Sciatic nerve (tissue), 2 donors: Measurements from ENCODE around the gene SLC26A3. TPM values are rescaled to one million over a fixed set of nuclear protein-coding genes. Genes with fewer than 3 reads are reported as not detected.

ENCODE experiments used
- ATAC-seq: fragments of 200-7000 bp; cut with Tn5 transposase; one replicate; pipeline ENCODE4 v1.9.1; 2020; ENCODE audit warnings: mild to moderate bottlenecking, moderate library complexity
- DNase-seq: peaks from one replicate; pipeline ENCODE4 v3.0.0-alpha.2; 2020; ENCODE audit warnings: low spot score
- intact Hi-C: fragments of 100-400 bp; cut with DNase I; formaldehyde crosslinking; loops from one replicate; pipeline ENCODE4 v1.14.2; 2022
- total RNA-seq: library from RNA; stranded (reverse); fragmentation: NEBNext Ultra II Directional; extraction: Animal tissue kit (Norgen Biotek cat#: 25700); gene quantifications from one replicate; pipeline ENCODE4 v1.2.1, GENCODE V29; 2021
- donor health status: DM: no; HTN: no; CAD: no.
- donor health status: DM: no; HTN: no; CAD: no.

Gene SLC26A3
- total RNA-seq, 1 donor from 2014 or later = not detected

DNA sequence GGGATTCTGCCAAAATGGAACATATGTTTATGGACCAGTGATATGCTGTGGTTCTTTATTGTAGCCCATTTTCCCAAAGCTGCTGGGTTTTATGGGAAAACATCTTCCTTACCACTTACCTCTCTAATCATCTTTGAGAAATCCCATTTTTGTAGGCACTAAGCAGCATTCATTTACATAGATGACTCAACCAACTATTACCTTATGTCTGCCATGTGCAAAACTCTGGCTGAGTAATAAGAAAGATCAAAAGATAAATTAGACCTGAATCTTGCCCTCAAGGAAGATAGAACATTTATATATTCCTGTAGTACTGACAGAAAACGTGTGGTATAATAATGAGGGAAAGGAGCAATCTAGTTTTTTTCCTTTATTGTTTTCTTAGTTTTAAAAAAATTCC is 34.8 kb downstream of the SLC26A3 start:
- intact Hi-C loops = no loop called here
- no peak for ATAC-seq

GRCh38 chr7:107767391-107767790 is 35.6 kb downstream of the SLC26A3 start:
- no peak for ATAC-seq
- intact Hi-C loops = no loop called here

More for the DNA sequence above, 34.8 kb downstream of the SLC26A3 start:
- no peak for DNase-seq

GRCh38 chr7:107758667-107759066 is 44.4 kb downstream of the SLC26A3 start:
- DNase-seq = no peak
- ATAC-seq = no peak
- intact Hi-C loops = no loop called here

More at GRCh38 chr7:107767391-107767790, 35.6 kb downstream of the SLC26A3 start:
- DNase-seq = no peak

GRCh38 chr7:107754642-107755041 is 48.4 kb downstream of the SLC26A3 start:
- intact Hi-C loops = no loop called here
- ATAC-seq = no peak
- no peak for DNase-seq

DNA sequence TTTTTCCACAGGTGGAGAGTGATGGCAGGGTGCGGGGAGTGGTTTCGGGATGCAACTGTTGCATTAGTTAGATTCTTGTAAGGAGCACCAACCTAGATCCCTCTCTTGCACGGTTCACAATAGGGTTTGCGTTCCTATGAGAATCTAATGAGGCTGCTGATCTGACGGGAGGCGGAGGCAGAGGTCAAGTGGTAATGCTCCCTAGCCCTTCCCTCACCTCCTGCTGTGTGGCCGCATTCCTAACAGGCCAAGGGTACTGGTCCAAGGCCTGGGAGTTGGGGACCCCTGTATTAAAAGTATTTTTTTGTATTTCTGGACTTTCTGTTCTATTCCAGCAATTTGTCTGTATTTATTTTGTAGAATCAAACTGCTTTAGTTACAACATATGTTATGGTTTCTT is 51.9 kb downstream of the SLC26A3 start:
- DNase-seq (no peak), ATAC-seq (no peak)
- intact Hi-C loops = no loop called here

DNA sequence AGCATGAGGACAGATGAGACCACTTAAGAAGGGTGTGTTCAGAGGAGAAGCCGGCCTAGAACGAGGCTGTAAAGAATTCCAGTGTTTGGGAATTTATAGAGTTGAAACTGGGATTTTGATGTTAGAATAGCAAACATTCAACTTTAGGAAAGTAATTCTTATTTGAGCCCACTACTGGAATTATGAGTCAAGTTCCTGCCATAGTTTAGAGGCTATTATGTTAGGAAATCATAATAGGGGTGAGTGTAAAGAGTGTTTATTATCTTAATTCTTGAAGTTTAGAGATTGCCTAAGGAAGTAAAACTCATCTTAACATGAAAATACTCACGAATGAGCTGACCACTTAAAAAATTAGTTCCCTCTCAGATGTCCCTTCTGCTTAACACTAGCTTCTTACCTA is 57.0 kb downstream of the SLC26A3 start:
- DNase-seq (no peak), ATAC-seq (no peak)
- intact Hi-C loops = no loop called here

DNA sequence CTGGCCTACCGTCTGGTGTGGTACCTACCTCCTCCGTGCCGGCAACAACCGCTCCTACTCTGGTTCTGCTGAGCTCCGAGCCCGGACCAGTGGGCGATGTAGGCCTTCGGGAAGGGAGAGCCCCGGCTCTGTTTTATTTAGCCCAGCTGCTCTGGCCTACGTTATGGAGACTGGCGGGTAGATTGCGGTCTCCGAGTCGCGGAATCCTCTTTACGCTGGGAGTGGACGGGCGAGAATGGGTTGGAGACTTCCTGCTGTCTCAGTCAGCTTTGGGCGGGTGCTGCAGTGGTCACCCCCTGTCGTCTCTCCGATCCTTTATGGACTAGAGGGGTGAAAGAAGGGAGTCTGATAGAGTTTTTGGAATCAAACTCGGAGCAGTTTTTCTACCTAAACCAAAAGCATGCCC is 58.7 kb downstream of the SLC26A3 start:
- ATAC-seq = peak; percentile 47
- intact Hi-C loops = loop anchor here (5.0 kb wide), 1 partner anchor 138 kb away; no protein-coding TSS in a partner anchor
- no peak for DNase-seq

GRCh38 chr7:107743567-107744344 is 59.3 kb downstream of the SLC26A3 start, which contains the start of gene CBLL1:
TSS of gene CBLL1 (plus strand) at chr7:107744142. CDS start at chr7:107744164, 22 bp downstream.
- ATAC-seq (peak; percentile 99), DNase-seq (peak; percentile 97)
- intact Hi-C loops = loop anchor here (5.0 kb wide), 1 partner anchor 139 kb away; no protein-coding TSS in a partner anchor

DNA sequence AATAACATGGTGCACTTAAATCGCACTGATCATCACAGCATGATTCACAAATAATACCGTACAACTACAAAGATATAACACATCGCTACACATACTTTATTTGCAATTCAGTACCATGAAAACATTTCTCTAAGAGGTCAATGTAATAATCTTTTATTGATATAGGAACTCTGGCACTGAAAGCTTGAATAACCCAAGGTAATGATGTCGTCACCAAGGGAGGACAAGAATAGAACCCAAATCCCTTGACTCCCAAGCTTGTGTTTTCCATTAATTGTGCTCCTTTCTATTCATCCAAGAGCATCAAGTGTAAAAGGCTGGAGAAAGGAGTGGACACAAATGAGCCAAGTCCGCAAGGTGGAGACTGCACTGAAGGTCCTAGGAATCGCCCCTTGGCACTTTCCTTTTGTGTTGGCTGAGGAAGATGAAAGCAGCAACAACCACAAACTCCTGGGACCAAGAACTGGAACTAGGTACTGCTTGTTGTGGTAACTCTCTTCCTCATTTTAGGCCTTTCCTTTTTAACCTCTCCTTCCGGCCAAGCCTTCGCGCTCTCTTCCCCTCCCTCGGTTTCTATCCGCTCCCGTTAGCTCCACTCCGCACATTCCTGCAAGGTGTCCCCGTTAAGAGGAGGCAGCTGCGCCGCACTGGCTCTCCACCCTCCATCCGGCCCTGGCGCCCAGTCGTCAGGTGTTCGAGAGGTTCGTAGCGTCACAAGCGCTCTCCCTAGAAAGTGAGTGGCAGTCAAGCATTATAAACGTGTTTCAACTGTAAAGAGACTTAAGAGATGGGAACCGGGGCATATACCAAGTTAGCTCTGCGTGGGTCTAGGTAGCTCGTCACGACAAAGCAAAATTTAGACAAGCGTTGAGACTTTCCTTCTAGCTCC is 60.1 kb downstream of the SLC26A3 start:
- DNase-seq = peak; percentile 75
- ATAC-seq = peak; percentile 55
- intact Hi-C loops = loop anchor here (5.0 kb wide), 1 partner anchor 139 kb away; no protein-coding TSS in a partner anchor

DNA sequence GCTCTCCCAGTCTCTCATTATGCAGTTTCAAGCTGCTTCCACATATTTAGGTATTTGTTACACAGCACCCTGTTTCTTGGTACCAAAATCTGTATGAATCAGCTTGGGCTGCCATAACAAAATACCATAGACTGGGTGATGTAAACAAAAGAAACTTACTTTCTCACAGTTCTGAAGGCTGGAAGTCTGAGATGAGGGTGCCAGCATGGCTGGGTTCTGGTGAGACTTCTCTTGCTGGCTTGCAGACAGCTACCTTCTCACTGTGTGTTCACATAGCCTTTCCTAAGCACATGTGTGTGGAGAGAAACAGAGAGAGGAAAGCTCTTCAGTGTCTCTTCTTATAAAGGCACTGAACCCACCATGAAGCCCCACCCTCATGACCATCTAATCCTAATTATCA is 74.7 kb downstream of the SLC26A3 start:
- DNase-seq (no peak), ATAC-seq (no peak)
- intact Hi-C loops = loop anchor here (10.0 kb wide), 2 partner anchors 147 to 263 kb away; no protein-coding TSS in a partner anchor

DNA sequence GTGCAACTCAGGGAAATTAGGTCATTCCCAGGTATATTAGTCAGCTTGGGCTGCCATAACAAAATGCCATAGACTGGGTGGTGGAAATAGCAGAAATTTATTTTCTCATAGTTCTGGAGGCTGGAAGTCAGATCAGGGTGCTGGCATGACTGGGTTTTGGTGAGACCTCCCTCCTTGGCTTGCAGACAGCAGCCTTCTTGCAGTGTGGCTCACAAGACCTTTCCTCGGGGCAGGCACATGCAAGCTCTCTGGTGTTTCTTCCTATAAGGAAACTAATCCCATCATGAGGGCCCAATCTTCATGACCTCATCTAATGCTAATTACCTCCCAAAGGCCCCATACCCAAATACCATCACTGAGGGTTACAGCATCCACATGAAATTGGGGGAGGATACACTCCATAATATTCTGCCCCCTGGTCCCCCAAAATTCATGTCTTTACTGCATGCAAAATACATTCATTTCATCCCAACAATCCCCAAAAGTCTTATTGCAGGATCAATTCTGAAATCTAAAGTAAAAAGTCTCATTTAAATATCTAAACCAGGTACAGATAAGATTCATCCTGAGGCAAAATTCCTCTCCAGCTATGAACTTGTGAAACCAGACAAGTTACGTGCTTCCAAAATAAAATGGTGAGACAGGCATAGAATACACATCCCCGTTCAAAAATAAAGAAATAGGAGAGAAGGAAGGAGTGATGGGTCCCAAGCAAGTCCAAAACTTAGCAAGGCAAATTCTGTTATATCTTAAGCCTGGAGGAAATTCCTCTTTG is 76.5 kb downstream of the SLC26A3 start:
- intact Hi-C loops = loop anchor here (10.0 kb wide), 2 partner anchors 148 to 262 kb away; no protein-coding TSS in a partner anchor
- ATAC-seq = no peak
- no peak for DNase-seq

DNA sequence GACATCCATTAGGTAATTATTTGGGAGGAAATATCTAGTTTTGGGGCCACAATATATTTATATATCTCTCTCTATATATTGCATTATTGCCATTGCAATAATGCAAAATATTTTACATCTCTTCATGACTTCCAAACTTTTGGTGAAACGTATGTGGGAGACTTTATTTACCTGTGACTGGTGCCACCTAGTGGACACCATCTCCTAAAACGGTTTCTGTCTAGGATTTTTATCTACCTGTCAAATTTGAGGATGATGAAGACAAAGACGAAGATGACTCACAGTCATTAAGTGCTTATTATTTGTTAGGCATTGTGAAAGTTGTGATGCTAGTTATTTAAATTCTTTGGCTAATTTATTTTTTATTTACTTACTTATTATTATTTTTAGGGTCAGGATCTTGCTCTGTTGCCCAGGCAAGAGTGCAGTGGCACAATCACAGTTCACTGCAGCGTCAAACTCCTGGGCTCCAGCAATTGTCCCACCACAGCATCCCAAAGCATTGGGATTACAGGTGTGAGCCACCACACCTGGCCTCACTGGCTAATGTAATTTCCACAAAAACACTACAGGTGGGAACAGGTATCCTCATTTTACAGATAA is 77.8 kb downstream of the SLC26A3 start:
- DNase-seq (peak; percentile 62), ATAC-seq (no peak)
- intact Hi-C loops = loop anchor here (10.0 kb wide), 2 partner anchors 150 to 260 kb away; no protein-coding TSS in a partner anchor

GRCh38 chr7:107723255-107723654 is 79.8 kb downstream of the SLC26A3 start:
- ATAC-seq = no peak
- intact Hi-C loops = loop anchor here (10.0 kb wide), 2 partner anchors 152 to 258 kb away; no protein-coding TSS in a partner anchor
- DNase-seq = no peak

GRCh38 chr7:107721286-107721685 is 81.7 kb downstream of the SLC26A3 start:
- intact Hi-C loops = loop anchor here (10.0 kb wide), 2 partner anchors 154 to 256 kb away; no protein-coding TSS in a partner anchor
- ATAC-seq (no peak), DNase-seq (no peak)

GRCh38 chr7:107718456-107719193 is 84.4 kb downstream of the SLC26A3 start:
- no peak for DNase-seq
- intact Hi-C loops = no loop called here
- ATAC-seq = no peak

- DNase-seq (no peak), ATAC-seq (no peak)
- intact Hi-C loops = no loop called here
Measured at GRCh38 chr7:107715531-107715930, 87.5 kb downstream of the SLC26A3 start.
